GM10266 (cell line): Measurements from ENCODE around the gene TAF6.

ENCODE experiments used
- DNase-seq: peaks from one replicate; pipeline ENCODE4 v3.0.0; 2012; ENCODE audit errors: extremely low spot score
- CTCF ChIP-seq: IDR thresholded peaks from 2 replicates; pipeline ENCODE4 v1.5.1; 2012; ENCODE audit warnings: mild to moderate bottlenecking, low read depth; ENCODE audit not compliant: control insufficient read depth, insufficient read depth; ENCODE audit errors: missing control alignments

TAF6 gene

DNA sequence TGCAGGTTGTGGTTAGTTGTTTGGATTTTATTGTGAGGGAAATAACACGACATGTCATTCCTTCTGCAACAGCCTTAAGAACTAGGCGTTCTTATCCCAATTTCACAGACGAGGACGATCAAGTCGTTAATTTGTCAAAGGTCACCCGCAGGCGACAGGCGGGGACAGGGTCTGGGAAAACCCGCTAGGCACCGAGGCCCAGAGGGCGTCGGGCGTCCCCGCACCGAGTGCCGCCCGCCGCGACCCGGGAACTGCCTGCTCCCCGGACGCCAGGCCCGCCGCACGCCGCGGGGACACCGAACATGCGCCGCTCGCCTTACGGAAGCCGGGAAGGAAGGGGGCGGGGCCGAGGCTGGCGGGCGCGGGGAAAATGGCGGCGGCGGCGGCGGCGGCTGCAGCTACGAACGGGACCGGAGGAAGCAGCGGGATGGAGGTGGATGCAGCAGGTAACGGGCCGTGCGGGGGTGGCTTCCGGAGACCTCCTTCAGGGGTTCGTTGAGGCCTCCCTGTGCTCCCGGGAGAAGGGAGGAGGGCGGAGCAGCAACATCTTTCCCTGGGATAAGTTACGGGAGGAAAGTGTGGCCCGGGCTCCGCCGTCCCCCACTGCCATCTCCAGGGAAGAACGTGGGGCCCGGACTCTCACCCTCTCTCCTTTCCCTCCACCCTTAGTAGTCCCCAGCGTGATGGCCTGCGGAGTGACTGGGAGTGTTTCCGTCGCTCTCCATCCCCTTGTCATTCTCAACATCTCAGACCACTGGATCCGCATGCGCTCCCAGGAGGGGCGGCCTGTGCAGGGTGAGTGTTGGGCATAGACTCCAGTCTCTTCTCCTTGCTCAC, 30.3 kb downstream of the TAF6 start, which contains the start of gene COPS6:
Gene COPS6, plus strand, starts transcription at position 349 of the 837 bp plus-strand sequence. Its CDS starts 22 bp downstream, at position 371.
- no peak for TF ChIP-seq CTCF
- peak; percentile 90 for DNase-seq

DNA sequence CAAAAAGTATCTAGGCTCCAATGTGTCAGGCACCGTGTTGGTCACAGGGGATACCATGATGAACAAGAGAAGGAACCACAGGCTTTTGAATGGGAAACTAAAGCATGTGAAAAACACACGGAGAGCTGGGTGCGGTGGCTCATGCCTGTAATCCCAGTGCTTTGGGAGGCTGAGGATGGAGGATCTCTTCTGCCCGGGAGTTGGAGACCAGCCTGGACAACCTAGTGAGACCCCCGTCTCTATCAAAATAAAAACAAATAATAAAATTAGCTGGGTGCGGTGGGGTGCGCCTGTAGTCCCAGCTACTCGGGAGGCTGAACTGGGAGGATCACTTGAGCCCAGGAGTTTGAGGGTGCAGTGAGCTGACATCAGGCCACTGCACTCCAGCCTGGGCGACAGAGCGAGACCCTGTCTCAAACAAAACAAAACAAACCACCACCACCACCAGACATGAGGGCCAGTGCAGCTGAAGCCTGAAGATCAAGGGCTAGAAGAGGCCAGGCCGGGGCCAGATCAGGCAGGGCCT, 31.0 kb downstream of the TAF6 start:
- DNase-seq: no peak

DNA sequence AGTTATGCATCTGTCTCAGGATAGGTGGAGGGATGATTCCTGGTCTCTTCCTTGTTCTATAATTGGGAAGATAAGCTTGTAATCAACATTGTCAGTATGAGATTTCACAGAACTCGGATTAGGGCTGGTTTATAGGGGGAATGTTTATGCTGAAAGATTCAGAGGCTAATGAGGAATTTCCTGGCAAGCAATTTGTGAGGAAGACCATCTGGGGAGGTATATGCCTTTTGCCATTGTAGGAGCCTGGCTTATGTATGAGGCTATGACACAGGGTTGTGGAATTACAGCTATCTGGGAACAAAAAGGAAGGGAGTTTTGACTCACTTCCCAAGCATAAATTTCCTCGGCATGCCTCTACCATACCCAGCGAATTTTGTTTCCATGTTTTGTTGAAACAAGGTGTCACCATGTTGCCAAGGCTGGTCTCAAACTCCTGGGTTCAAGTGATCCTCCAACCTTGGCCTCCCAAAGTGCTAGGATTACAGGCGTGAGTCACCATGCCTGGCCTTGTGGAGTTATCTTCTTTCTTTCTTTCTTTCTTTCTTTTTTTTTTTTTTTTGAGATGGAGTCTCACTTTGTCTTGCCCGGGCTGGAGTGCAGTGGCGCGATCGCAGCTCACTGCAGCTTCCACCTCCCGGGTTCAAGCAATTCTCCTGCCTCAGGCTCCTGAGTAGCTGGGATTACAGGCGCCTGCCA, 32.0 kb downstream of the TAF6 start:
- TF ChIP-seq CTCF: no peak
- DNase-seq: no peak

More for the DNA sequence above, 31.0 kb downstream of the TAF6 start:
- no peak for TF ChIP-seq CTCF

DNA sequence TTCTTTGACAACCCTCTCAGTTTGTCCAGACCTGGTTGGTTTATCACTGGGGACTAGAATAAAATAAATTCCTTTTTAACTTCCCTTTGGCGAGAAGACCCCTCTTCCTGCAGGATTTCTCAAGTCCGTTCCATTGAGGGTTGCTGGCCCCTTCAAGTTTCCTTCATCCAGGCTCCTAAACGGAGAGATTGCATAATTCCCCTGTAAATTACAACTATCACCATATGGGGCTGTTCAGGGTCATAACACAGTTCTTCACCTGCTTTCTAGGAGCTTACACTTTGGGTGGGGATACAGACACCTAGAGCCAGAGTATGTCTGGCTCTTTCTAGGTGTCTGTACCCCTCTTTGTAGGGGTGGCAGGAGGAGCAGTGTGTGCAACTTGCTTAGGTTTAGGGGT, 33.6 kb downstream of the TAF6 start:
- no peak for DNase-seq
- TF ChIP-seq CTCF: no peak

DNA sequence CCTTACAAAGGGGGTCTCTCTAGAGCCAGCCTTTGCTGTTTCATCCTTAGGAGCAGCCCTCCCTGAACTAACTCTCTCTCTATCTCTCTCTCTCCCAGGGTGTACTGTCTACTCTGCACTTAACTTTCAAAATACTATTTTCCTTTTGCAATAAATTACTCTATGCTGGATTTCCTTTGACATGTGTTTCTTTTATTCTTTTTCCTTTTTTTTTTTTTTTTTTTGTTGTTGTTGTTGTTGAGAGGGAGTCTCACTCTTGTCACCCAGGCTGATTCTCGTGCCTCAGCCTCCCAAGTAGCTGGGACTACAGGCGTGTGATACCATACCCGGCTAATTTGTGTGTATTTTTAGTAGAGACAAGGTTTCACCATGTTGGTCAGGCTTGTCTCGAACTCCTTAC, 36.2 kb downstream of the TAF6 start:
- no peak for DNase-seq
- TF ChIP-seq CTCF: no peak

DNA sequence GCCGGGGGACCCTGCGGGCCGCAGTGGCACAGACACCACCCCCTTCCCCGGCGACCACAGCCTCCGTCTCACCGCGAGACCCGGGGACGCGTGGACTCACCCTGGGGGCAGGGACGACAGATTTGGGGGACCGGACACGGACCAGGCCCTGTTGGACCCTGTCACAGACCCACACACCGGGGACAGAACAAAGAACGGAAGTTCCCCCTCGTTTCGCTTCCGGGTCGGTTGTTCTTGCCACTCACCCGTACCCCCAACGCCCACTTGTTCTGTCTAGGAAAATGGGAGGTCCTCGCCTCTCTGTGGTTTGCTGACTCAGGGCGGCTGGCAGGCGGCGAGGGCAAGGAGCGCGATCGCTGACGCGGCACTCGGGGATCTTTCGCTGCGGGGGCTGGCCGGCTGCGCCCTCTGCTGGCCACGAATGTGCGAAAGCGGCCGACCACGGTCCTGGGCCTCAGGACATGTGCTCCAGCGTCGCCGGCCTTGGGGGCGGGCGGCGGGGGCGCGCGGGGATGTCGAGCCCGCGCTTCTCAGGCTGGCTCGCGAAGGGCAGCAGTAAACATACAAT, 37.5 kb downstream of the TAF6 start, which contains the start of gene ZNF3:
Gene ZNF3, minus strand, starts transcription at position 189 of the 568 bp plus-strand sequence. CDS start 4,366 bp downstream, outside the sequence.
- peak; percentile 96 for TF ChIP-seq CTCF
- peak; percentile 95 for DNase-seq
